ENCODE measurements around the gene DUSP10.

DUSP10 gene

DNA sequence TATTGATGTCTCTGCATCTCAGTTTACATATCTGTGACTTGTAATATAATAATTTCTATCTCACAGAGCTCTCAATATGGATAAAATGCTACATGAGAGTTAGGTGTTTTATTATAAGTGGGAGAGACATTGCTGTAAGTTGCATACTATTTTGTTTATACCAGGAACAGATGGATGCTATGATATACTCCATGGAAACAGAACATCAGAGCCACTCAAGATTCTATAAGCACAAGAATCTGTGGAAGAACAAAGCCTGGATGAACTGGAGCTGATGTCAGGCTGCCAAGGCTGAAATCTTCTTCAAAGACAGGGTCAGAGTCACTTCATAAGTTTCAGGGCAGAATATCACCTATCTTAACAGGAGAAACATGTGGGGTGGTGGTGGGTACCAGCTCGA lies 30.2 kb downstream of the DUSP10 start:
- DNase-seq = no peak

DNA sequence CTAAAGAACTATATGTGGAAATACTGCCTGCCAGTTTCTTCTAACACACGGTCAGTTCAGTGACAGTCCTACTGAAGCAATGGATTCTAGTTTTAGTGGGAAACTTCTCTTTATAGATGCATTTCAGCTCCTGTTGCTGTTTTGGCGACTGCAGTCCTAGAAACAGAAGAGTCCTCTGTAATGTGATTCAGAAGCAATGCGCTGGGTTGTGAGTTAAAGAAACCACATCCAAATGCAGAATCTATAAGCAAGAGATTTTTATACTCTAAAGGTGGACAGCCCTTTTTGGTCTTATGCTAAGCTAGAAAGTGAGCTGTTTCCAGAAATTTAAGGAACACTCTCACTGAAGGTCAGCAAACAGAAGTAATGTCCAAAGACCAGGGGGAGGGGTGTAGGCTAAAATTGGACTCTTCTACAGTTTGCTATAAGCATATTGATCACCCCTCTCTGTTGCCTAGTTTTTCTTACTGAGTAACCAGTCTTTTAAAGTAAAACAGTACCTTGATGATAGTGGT lies 30.8 kb downstream of the DUSP10 start:
- DNase-seq = no peak

DNA sequence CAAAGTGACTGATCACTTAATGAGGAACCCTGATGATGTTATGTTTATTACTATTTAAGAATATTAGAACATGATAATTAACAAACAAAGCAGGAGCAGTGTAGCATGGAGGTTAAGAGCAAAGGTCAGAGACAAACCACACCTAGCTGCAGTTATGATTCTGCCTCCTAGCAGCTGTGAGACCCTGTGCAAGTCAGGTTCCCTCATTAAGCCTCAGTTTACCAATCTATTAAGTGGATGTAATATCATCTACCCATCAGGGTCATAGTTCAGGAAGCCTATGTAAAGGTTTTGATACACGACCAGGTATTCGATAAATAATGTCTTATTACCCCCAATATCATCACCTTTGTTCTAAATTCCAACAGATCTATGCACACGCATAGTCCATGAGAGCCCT lies 32.0 kb downstream of the DUSP10 start:
- DNase-seq = no peak

DNA sequence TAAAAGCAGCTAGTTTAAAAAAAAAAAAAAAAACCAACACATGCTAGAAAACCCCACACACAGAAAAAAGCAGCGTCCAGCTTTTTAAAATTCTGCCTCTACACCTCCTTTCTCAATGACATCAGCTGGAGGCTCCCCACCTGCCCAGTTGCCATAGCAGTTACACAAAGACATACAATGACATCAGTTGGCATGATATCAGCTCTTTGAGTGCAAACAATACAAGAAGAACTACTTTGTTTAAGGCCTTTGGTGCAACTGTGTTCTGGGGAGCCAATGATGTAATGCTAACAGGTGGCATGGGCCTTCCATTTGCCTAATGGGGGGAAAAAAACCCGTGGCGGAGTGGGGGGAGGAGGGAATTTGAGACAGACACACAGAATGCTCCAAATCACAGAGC lies 32.9 kb downstream of the DUSP10 start:
- DNase-seq = peak in 1 of 2 donors; percentile 37

DNA sequence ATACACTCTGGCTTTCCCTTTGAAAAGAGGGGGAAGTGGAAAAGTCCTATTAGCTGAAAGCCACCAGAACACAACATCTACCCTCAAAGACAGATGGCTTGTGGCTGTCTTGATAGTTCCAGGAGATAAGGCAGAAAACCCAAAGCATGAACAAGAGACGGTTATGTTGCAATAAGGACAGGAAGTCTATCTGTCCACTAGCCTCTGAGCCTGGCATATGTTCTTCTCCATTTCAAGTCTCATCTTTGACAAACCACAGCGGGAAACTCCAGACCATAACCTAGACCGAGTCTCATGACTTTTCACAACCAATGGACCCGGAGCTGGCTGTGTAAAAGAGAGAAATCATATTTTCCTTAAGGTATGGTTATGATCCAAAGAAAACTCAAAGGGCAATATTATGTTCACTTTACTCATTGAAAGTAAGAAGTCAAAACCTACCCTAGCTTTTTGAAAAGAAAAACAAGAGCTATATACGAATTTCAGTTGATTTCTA lies 33.8 kb downstream of the DUSP10 start:
- peak in 1 of 2 donors; percentile 99 for DNase-seq

DNA sequence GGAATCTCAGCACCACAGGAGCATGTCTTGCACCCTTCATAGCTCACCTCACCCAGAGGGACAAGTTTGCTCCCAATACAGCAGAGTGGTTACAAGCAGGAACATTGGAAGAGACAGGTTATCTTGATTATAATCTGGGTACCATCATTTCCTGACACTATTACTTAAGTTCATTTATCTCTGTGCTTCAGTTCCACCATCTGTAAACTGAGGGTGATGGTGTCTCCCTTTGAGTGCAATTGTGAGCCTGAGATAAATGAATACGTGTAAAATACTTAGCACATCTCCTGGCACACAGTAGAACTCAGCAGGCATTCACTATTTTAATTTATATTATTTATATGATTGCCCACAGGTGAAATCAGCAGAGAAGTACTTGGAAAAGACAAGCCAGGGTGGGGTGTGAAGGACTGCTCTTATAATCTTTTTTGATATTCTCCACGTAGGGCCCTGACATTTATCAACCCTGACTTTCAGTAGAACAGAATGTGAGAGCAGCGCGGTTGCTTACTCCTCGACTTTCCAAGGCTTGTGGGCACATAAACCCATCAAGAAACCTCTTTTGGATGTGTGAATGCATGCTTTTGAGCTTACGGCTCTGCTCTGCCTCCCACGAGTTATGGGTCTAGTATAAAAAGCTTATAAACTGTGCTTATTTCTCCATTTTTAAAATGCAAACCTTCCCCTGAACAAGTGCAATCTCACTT lies 34.9 kb downstream of the DUSP10 start:
- DNase-seq = no peak

DNA sequence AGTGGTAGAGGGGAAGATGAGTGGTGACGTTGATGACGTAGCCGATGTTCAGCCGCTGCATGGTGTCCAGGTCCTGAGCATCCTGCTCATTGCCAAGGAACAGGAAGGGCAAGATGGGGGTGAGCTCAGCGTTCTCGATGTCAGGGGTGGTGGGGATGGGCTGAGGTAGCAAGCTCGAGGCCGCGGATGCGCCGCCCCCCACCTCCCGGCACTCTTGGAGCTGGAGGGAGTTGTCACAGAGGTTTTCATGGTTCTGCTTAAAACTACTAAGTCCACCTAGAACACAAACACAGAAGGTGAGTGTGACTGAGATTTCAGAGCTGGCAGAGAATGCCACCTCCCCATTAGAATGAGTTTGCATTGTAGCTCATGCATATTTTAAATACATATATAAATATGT lies 35.7 kb downstream of the DUSP10 start:
- no peak for DNase-seq

DNA sequence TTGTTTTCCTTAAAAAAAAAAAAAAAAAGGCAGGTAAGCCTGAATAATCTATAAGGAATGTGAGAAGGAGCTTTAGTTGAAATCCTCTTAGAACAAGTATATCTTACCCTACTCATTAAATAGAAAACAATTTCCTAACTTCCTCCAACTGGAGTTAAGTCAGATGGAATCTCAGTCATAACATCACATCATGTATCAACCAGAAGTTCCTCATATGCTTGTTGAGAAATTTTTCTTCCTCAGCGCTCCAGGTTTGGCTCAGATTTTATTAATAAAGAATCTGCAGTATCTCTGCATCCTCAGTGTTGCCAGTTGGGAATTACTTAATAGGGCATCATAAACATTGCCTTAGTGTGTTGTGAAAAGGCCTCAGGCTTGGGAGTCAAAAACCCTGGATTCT lies 37.6 kb downstream of the DUSP10 start:
- no peak for DNase-seq

DNA sequence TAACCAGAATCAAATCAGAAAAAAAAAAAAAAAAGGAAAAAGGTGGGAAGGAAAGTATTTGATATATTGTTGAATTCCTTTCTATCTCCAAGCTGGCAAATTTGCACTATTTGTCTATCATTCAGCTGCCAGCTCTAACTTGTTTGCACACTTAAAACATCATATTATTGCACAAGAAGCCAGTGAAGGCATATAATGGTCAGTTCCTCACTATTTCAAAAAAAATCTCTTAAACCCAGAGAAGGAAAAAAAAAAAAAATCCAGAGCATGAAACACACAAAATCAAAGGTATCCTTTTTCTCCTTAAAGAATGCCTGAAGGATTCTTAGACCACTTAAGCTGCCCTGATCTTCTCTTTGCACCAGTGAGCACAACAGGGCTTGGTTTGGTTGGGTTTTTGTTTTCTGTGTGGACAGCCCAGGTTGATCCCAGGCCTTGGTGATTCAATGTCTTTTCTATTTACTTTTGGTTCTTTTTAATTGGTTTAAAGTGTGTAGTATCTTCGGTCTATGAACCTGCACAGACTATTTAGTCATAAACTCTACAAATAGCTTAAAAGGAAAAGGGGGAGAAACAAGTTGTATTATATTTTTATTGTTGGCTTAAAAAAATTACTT lies 40.2 kb downstream of the DUSP10 start:
- no peak for DNase-seq

DNA sequence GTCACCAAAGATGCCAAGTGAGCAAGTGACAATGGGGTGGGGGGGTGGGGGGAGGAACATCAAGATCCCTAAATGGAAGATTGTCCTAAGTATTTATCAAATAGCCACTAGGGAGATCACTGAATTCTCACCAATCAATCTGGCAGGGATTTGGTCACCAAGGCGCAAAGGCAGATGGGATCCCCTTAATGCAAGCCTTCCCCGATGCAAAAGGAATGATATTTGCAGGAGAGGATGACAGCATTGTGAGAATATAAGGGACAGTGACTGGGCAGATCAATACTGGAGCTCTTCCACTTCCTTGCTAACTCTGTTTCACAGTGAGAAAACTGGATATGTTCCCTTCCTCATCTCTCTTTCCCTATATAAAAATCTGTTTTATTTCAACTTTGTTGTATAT lies 40.9 kb downstream of the DUSP10 start:
- no peak for DNase-seq

DNA sequence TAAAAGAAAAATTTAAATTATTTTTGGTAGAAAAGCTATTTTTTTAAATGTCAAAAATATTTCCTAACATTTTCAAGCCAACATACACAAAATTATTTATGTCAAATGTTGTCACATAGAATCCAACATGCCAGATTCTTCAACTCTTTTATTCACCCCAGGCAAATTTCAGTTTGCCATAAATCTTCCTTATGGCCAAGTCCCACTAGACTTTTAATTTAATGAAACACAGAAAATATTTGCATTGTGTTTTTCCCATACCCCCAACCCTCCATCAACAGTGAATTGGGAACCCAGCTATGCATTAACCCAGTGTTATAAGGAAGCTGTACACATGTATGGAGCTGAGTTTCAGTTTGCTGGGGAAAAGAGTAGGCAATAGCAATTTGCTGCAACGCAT lies 41.4 kb downstream of the DUSP10 start:
- DNase-seq = no peak

DNA sequence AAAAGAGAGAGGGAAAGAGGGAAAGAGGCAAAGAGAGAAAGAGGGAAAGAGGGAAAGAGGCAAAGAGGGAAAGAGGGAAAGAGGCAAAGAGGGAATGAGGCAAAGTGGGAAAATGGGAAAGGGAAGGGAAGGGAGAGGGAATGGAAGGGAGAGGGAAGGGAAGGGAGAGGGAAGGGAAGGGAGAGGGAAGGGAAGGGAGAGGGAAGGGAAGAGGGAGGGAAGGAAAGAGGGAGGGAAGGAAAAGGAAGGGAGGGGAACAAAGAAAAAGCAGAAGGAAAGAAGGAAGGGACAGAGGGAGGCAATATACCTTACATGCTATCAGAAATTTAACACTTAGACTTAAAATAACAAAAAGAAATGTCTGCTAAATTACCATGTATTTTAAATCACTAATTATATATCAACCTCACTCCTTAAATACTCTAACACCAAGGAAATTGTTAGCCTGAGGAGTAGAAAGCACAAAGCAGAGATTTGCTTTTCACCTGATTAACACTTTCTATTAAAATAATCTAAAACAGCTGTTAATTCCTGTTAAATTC lies 41.8 kb downstream of the DUSP10 start:
- no peak for DNase-seq

DNA sequence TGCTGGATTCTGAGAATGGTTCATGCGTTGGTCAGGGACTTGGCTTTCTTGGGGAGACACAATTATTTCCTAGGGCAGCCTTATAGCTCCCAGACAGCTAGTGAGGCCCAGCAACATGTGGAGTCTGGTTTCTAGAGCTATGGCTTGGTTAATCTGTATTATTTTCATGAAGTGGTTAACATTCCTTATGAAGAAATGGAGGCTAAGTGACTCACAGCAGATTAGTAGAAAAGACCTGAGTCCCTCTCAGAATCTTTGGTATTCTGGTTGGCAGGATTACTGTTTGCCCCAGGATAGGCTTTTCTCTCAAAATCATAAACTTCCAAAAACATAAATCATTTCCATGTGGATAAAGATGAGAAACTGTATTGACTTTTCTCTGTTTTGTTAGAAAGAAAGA lies 42.3 kb downstream of the DUSP10 start:
- no peak for DNase-seq

DNA sequence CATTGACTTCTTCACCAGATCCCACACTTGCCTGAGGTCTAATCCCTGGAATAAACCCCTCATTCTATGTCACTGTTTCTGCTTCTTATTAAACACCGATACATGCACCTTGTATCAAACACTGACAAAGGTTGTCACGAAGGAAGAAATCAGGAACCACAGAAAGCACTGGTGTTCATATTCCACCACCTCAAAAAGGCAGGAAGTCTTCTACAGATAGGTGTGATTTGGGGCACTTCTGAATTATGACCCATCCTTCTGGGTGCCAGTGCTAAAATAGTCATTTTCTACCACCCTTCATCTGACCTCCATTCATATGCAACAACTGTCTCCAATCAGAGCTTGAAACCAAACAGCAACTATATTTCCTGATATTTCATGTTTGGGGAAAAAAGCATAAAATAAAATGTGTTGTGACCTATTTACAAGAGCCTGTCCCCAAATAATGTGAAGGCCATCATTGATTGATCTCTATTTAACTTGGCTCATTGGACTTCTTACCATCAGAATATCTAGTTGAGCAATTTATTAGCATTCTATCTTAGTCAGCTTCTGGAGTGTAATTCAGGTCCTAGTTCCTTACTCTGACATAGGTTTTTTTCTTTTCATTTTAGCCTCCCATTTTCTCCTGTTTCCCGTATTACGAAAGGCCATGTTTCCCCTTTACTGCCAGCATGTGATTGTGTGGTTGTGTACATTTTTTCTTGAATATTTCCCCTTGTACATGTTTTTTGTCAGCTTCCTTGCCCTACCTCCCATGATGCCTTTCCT lies 43.1 kb downstream of the DUSP10 start:
- no peak for DNase-seq

DNA sequence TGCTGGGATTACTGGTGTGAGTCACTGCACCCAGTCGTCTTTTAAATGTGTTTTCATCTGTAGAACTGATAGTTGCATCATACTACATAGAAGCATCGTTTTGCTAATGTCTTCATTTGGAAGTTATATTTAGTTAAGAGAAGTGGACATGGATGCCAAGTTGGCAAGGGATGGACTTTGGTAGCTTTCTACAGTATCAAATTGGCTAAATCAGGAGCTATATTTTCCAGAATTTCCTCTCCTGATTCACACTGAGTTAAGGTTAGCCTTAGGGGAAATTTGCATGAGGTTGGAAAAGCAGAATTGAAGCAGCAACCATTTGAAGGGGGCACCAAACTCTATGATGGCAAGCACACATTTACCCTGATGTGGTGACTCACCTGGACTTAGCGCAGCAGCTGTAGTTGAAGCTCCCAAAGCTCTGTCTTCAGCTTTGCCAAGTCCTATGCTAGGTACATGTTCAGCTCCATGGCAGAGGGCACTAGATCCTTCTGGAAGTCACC lies 43.9 kb downstream of the DUSP10 start:
- no peak for DNase-seq

DNA sequence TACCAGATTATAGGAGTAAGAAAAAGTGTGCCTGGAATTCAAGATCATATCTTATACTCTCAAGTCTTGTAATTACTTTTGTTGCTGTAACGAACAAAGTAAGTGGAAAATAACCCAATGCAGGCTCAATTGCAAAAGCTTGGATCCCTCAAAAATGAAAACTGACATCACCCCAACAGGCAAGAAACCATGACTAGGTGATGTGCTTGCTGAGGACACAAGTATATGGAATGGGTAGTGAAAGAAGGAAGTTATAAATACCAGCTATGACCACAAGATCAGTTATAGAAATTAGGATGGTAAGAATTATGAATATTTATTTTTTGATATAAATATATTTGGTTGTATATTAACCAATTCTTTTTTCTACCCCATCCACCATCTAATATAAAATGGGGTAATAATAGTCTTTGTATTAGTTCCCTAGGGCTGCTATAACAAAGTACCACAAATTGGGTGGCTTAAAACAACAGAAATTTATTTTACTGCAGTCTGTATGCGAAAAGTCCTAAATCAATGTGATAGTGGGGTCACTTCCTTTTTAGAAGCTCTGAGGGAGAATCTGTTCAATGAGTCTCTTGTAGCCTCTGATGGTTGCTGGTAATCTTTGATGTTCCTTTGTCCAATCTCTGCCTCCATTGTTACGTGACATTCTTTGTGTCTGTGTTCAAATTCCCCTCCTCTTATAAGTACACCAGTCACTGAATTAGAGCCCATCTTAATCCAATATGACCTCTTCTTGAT lies 45.0 kb downstream of the DUSP10 start:
- no peak for DNase-seq

DNA sequence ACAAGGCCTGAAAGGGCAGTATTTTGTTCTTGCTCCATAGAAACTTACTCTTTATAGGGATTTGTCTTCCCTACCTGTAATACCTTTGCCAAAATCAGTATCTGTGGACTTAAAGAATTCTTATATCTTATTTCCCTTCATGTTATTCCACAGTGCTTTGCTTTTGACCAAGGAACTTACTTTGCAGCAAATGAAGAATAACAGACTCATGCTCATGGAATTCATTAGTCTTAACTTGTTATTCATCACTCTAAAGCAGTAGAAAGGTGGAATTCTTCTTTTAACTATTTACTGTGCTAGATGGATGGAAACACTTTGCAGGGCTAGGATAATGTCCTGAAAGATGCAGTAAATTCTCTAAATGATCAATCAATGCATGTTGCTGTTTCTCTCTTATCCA lies 45.9 kb downstream of the DUSP10 start:
- DNase-seq = no peak

DNA sequence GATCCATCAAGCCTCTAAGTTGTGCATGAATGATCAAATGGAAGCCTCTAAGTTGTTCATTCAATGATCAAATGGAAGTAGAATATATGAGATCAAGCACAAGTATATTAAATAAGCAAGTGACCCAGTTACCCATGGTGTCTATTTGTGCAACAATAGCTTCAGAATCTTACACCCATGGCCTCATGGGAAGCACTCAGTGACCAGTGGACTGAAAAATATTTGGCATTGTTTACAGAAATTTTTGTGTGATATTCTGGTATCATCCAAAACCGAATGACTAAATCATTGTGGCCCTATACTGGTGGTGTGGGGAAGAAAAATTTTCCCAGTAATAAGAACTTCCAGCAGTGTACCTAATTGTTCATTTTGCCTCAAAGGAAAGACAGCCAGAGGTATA lies 46.6 kb downstream of the DUSP10 start:
- no peak for DNase-seq

DNA sequence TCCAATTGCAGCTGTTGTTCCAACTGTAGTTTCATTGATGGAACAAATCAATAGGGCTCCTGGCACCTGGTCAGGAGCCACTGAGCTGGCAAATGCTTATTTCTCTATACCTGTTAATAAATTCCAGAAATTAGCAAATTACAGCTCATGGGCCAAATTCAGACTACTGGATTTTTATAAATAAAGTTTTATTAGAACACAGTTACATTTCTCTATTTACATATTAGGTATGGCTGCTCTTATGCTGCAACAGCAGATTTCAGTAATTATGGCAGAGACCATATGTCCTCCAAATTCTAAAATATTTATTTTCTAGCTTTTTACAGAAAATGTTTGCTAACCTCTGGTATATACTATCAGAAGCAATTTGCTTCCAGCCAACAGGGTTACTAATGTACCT lies 47.8 kb downstream of the DUSP10 start:
- DNase-seq = no peak

DNA sequence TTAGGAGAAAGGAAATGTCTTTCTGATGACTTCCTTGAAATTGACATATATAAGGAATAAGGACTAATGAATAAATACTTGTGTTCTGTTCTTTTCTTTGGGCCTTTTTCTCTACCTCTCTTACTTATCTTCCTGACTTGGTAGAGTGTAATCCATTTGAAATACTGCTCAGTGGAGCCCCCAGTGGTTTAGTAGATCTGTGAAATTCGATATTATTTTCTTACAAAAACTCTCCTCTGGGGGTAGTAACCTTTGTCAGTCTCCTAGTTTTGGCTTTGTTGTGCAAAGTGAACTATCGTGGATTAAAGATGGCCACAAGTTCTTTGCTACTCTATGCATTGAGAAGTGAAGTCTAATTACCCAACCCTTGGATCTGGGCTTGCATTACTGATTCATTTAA lies 48.8 kb downstream of the DUSP10 start:
- DNase-seq = no peak

DNA sequence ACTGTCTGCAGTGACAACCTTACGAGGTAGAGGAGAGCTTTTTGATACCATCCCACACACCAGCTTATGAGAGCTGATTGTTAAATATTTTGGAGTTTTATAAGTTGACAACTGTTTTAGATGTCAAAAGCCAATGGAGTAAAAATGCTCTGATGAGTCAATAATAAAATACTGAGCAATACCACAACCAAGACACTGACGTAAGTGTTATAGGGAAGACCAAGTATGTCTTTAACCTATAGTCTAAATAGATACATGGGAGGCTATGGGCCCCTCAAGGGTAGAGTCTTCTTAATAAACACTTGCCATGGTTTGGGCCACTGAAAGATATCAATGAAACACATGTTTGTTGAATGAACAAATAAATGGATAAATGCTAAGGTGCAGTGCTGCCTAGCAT lies 49.2 kb downstream of the DUSP10 start:
- DNase-seq = no peak

DNA sequence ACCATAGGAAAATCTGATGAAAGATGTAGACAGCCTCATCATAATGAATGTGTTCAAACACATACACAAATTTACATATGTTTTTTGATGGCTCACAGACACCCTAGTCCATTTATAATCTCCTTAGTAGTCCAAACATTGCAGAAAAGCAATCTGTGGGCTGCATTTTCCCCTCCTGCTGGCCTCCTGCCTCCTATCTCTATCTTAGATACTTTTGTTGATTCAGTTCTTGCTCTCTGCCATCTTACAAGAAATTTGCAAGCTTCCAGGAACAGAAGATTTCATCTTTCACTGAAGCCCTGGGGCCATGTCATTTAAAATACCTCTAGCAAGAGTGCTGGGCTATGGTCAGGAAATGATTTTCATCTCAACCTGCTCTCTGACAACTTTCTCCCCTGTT lies 50.6 kb downstream of the DUSP10 start:
- DNase-seq = no peak

DNA sequence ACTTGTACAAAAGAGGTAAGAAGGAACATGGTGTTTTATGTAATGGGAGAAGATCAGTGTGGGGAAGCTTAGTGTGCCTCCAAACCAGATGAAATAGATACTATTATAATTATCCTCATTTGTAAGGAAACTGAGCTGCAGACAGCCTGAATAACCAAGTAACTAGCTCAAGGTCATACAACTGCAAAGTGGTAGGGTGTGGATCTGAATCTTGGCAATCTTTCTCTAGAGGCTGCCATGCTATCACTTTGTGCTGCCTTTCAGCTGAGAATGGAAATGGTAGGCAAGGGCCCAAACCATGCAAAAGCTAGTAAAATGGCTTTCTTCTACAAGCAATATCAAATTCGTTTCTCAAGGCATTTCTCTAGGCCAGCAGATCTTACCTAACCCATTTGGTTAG lies 51.0 kb downstream of the DUSP10 start:
- DNase-seq = no peak

All from bone marrow (tissue), 2 donors.